Posterior cingulate gyrus (tissue), 11 donors: ENCODE measurements around the gene OLAH.
A peak's percentile ranks its signal among the peaks of the same experiment; 100 is the strongest.

Experiments used
- DNase-seq, 10 donors: peaks; one replicate each; pipeline versions ENCODE4 v3.0.0 to v3.0.0-alpha.2; 2020 to 2021; ENCODE audit warnings: mixed read lengths in 3 of 10
- intact Hi-C: fragments of 100-400 bp; cut with DNase I; formaldehyde crosslinking; loops from one replicate; pipeline ENCODE4 v1.15.1; 2023

OLAH gene

DNA sequence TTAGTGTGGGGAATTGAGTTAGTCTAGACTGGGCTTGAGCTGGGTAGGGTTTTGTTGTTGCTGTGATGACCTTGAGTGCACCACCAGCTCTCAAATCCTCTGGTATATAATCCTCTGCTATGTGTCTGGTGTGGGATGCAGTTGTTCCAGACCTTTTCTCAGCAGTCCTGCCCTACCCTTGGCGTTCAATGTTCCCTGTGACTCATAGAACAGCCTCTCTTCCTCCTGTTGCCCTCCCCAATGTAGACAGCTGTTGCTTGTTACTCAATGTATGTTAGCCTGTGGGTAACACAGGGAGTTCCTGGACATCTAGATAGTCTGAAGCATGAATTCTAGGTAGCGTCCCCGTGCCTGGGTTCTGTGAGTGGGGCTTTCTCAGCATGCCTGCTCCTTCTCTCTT is 25.1 kb downstream of the OLAH start:
- intact Hi-C loops = no loop called here
- DNase-seq = no peak

DNA sequence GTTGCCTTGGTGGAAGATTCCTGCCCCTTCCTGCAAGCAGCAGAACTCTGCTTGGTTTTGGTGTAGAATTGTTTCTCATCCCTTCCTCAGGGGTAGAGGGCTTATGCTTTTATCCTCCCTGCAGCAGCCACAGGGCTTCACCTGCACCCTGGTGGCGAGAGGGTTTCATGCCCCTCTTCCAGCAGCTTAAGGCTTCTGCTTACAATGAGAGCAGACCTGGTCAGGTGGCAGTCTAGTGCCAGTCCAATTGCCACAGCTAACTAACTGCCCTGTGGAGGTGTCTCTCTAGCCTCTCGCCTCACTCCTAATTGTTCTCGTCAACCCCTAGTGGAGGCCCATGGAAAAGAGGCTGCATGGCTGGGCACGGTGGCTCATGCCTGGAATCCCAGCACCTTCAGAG is 25.5 kb downstream of the OLAH start:
- intact Hi-C loops = no loop called here
- DNase-seq = no peak

DNA sequence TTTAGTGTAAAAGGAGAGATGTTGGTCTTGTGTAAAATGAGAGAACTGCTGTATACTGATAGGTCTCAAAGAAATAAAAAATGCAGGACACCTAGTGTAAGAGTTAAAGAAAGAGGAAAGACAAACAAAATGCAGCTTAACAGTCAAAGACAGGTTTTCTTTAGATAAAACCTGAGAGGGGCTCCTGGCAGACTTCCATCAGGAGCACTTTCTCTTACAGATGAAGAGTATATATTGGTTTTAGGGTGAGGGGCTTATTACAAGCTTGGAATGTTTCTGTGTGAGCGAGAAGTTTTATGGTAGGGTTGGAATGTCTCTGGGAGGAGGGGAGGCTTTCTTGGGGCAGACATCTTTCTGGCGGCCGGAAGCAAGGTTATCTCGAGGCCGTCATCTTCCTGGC is 28.6 kb downstream of the OLAH start:
- DNase-seq = no peak
- intact Hi-C loops = no loop called here

DNA sequence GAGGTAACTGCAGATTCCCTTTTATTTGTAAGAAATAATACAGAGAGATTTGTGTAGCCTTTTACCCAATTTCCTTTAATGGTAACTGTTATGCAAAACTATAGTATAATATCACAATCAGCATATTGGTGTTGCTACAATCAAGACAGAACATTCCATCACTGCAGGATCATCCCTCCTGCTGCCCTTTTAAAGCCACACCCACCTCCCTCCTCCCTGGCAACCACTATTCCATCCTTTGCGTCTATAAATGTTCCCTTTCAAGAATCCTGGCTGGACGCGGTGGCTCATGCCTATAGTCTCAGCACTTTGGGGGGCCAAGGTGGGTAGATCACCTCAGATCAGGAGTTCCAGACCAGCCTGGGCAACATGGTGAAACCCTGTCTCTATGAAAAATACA is 31.7 kb downstream of the OLAH start:
- DNase-seq = no peak
- intact Hi-C loops = no loop called here

DNA sequence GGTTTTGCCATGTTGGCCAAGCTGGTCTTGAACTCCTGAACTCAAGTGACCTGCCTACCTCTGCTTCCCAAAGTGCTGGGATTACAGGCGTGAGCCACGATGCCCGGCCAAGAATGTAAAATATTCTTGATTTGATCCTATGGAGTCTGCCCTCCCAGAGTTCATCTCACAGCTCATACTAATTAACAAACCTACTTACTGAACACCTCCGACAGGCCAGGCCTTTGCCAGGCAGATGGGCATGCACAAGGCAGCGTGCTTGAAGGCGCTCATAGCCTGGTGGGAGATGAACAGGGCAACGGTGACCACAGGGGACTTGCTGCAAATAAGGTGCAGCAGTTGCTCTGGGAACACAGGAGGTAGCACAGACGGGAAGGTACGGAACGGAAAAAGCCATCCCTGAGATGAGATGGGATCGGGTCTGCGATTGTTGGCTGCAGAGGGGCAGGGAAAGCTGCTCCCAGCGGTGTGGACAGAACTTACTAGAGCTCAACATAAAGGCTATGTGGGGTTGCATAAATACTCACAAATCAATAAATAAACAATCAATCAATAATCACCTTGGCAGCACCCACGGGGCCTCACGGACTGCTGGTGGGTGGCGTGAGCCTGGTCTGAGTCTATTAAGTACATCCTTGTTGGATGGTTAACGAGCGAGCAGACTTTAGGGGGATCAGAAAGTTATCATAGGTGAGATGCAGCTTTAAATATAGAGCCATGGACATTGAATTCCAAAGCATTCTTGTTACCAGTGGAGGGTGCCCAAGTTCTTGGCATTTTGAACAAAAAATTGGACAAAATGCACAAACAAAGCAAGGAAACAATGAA is 40.1 kb downstream of the OLAH start:
- peak in 1 of 10 donors; percentile 46 for DNase-seq
- intact Hi-C loops = no loop called here

DNA sequence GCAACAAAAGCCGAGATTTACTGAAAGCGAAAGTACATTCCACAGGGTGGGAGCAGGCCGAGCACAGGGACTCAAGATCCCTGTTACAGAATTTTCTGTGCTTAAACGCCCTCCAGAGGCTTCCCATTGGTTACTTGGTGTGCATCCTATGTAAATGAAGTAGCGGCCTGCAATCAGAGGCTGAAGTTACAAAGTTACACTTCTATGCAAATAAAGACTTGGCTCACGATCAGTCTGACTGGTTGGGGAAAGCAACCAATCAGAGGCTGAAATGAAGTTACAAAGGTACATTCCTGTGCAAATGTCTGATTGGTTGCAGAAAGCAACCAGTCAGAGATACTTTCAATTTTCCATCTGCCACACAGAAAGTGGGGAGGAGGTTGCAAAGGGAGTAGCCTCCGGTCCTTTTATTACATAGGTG is 40.8 kb downstream of the OLAH start:
- DNase-seq = peak in 5 of 10 donors; percentile 4 to 72 (median 25)
- intact Hi-C loops = no loop called here

DNA sequence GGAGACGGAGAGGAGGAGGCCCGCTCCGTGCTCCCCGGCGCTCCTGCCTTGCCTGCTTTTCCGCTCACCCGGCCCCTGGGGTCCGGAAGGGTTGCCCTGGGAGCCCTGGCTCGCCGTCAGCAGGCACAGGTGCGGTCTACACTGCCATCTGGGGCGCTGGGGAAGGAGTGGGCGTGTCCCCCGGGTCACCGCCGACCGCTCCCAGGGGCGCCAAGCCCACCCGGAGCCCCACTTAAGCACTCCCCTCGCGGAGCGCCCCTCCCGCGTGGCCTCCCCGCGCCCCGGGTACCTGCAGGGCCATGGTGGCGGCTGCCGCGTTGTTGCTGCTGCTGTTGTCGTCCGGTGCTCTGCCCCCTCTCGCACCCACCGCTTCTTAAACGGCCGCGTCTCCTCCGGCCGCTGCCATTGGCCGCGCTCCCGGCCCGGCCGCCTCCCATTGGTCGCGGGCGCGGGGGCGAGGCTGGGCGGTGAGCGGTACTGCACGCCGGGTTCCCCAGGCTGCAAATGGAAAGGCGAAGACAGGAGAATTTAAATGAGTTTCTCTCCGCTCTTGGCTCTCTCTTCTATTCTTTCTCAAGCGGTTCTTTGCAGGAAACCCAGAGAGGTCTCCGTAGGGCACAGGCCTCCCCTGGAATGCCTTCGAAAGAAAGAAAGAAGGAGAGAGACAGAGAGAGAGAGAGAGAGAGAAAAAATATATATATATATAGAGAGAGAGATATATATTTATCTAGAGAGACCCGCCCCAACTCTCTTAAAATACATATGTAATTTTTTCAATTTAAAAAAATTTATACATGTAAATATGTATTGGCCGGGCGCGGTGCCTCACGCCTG is 44.9 kb downstream of the OLAH start, which contains the start of gene ACBD7:
TSS of gene ACBD7 (minus strand) at position 349 of the 834 bp plus-strand sequence. CDS start at position 301, 48 bp downstream.
- intact Hi-C loops = no loop called here
- DNase-seq = peak; percentile 56 to 97 (median 82)

DNA sequence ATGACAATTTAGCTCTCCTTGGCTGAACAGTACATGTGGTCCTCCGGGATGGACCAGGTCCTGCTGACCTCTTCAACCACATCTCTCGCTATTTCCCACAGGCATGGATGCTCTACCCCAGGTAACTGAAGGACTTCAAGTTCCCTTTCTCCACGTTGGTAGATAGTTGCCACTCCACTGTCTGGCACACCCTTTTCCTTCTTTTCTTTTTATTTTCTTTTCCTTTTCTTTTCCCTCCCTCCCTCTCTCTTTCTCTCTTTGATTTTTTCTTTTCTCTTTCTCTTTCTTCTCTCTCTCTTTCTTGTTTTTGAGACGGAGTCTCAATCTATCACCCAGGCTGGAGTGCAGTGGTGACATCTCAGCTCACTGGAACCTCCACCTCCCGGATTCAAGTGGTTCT is 47.7 kb downstream of the OLAH start:
- DNase-seq = no peak
- intact Hi-C loops = no loop called here

DNA sequence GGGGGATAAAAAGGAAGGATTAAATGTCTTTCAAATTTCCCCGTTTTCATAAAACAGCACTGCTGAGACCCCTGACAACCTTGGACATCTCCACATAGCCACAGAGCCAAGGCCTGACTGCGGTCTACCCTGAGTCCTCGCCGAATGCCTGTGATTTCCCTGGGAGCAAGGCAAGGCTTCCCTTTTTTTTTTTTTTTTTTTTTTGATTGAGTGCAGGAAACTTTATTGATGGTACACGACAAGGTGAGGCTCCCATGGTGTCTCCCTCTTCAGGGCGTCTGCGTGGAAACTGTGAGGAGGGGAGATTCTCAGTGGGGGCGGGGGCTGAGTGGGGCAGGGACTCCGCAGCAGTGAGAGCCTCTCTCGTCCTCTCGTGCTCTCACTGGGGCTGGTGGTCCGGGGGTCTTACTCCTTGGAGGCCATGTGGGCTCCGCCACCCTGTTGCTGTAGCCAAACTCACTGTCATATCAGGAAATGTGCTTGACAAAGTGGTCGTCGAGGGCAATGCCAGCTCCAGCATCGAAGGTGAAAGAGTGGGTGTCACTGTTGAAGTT is 49.2 kb downstream of the OLAH start:
- intact Hi-C loops = no loop called here
- peak in 1 of 10 donors; percentile 52 for DNase-seq

DNA sequence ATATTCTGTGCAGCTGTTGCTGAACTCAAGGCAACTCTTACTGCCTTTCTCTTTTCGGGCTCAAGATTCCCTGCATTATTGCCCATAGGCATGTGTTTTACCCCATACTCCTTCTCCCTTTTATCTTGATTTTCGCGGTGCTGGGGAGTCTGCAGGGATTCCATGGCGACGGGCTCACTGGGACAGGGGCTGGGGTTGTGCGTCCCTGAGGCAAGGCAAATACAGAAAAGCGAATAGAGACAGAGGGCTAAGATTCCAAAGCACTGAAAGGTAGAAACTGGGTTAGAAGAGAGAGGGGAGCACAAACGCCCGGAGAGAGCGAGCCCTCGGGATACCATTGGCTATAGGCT is 52.9 kb downstream of the OLAH start:
- DNase-seq = no peak
- intact Hi-C loops = loop anchor here (5.0 kb wide), 3 partner anchors 71 to 219 kb away; partner anchors contain the start of genes MEIG1, NMT2 and SUV39H2

DNA sequence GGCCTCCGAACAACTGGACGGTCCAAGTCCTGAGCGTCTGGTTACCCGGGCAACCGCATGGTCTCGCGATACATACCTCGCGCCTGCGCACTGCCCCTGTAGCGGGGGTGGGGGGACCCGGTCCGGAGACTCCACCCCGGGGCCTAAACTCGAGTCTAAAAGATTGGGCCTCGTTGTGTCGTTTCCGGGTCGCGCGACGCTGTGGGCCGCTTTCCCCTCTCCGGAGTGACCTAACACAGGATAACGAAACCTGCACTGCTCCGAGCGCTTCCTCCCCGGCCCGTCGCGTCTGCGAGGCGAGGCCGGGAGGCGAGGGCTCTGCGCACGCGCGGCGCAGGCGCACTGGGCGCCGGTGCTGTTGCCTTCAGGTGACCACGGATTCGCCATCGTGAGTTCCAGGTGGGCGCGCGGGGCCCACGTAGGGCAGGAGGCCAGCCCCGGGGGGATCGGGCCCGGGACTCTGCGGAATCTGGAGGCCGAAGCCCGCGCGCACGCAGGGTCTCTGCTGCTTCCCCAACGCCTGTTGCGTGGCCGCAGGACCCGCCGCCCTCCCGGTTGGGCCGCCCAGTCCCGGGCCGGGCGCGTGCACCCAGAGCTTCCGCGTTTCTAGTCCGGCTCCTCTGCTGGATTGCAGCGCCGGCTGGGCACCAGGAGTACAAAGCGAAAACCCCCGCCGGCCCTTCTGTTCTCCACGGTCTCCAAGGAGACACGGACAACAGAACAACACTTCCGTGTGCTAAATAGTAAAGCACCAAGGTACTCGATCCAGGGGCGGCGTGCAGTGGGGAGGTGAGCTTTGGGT is 53.5 kb downstream of the OLAH start, which contains the start of gene RPP38:
TSS of gene RPP38 (plus strand) at position 345 of the 802 bp plus-strand sequence. CDS start 5,960 bp downstream, outside the sequence.
- intact Hi-C loops = loop anchor here (5.0 kb wide), 3 partner anchors 70 to 220 kb away; partner anchors contain the start of genes MEIG1, NMT2 and SUV39H2
- DNase-seq = peak; percentile 96 to 100 (median 99)

DNA sequence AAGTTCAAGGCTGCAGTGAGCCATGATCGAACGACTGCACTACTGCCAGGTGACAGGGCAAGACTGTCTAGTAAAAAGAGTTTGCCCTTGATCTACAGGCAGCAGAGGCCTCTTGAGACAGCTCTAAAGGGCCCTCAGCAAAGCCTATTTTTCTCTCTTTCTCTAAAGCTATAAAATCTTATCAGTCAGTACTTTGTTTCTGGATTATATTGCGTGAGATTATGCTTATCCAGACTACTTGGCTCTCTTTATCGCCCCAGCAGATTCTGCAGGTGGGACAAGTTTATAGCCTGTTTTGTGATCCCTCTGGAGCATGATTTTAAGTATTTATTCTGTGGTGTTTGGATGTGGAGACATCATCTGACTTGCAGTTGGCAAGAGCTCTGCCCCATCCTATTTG is 56.1 kb downstream of the OLAH start:
- intact Hi-C loops = loop anchor here (5.0 kb wide), 3 partner anchors 67 to 223 kb away; partner anchors contain the start of genes MEIG1, NMT2 and SUV39H2

DNA sequence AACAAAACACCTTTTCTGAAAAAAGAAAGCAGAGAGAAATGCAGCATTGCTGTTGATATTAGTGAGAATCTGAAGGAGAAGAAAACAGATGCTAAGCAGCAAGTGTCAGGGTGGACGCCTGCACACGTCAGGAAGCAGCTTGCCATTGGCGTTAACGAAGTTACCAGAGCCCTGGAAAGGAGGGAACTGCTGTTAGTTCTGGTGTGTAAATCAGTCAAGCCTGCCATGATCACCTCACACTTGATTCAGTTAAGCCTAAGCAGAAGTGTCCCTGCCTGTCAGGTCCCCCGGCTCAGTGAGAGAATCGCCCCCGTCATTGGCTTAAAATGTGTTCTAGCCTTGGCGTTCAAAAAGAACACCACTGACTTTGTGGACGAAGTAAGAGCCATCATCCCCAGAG is 59.8 kb downstream of the OLAH start:
- intact Hi-C loops = no loop called here
- DNase-seq = no peak

More for the DNA sequence above, 56.1 kb downstream of the OLAH start:
- DNase-seq = no peak

DNA sequence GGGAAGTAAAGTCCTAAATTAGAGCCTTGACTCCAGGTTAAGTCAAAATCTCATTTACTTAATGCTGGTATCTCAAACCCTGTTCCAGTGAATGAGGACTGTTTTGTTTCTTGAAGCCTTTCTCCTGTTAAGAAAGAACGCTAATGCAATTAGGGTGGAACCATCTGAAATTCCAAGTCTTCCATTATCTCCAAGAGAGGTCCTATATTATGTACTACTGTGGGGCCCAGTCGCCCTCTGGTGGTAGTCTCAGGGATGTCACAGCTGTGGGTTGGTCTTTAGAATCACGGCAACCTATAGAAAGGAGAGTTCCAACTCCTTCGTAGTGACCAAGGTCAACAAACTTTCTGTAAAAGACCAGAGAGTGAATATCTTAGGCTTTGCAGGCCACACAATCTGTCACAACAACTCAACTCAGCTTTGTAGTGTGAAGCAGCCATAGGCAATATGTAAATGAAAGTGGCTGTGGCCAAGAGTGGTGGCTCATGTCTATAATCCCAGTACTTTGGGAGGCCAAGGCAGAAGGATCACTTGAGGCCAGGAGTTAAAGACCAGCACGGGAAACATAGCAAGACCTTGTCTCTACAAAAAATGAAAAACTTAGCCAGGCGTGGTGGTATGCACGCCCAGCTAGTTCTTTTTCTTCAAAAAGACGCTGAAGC is 62.7 kb downstream of the OLAH start:
- intact Hi-C loops = no loop called here
- peak in 9 of 10 donors; percentile 28 to 92 (median 73) for DNase-seq

DNA sequence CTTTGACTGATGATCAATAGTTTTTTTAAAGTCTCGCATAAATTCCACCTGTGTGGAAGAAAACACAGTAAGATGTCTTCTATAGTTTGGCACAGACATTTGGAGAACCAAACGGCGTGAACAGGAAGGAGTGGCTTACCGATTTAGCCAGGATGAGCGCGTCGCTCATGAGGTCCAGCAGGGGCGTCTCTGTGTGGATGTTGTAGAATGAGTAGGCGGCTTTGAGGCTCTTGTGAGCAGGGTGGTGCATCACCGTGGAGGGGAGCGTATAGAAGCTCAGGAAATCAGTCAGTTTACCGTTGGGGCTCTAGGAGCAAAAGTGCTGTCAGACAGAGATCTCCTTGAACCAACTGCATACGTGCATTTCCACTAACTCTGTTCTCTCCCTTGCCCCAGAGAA is 68.9 kb downstream of the OLAH start:
- no peak for DNase-seq
- intact Hi-C loops = no loop called here

DNA sequence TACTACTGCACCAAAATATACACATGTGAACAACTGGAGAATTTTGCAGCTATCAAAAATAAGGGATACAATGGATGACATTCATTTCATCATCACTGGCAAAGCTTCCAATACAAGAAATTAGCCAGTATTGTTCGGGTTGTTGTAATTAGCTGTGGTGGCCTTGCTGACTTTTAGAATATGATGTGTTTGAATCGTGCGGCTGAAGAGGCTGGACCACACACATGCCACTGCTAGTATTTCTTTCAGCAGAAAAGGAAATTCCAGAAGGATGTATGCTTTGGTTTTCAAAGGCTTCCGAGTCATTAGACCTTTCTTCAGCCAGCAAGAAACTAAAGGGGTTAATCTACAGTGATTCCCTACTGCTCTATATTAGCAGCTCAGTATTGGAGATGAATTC is 70.0 kb downstream of the OLAH start:
- intact Hi-C loops = no loop called here
- DNase-seq = no peak

DNA sequence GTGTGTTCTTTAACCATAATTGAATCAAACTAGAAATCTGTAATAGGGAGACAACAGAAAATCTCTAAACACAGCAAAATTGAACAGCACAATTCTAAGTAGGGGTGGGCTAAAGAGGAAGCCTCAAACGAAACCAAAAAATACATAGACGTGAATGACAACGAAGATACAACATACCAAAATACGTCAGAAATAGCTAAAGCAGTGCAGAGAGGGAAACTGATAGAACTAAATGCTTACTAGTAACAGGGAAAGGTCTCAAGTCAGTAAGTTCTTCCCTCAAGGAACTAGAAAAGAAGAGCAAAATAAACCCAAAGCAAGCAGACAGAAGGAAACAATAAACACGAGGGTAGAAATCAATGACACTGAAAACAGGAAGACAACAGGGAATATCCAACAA is 72.5 kb downstream of the OLAH start:
- intact Hi-C loops = no loop called here
- no peak for DNase-seq

DNA sequence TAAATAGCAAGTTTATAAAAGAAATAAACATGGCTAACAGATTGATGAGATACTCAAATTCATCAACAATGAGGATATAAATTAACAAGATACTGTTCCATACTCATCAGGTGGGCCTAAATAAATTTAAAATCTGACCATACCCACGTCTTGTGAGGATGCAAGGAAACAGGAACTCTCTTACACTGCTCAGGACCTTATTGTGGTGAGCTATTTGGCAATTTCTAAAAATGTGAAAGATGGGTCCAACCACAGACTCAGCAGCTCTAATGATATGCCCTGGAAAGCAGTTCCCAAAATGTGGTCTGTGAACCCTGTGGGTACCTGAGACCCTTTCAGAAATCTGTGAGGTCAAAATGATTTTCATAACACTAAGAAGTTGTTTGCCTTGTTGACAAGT is 74.9 kb downstream of the OLAH start:
- intact Hi-C loops = no loop called here
- DNase-seq = no peak

DNA sequence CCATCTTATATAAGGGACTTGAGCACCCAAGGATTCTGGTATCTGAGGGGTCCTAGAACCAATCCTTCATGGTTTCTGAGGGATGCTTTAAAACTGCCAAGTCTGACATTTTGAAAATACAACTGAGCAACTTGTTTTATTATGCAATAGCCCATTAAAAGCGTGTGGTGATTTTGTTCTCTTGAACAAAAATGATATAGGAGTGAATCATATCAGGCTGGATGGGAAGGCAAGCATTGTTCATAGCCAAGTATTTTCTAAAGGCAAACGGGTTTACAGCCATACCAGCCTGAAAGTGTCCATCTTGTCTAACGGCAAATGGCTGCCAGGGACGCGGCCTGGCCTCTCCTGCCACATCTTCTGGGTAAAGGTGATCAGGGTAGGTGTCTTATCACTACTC is 76.8 kb downstream of the OLAH start:
- intact Hi-C loops = no loop called here
- DNase-seq = no peak

DNA sequence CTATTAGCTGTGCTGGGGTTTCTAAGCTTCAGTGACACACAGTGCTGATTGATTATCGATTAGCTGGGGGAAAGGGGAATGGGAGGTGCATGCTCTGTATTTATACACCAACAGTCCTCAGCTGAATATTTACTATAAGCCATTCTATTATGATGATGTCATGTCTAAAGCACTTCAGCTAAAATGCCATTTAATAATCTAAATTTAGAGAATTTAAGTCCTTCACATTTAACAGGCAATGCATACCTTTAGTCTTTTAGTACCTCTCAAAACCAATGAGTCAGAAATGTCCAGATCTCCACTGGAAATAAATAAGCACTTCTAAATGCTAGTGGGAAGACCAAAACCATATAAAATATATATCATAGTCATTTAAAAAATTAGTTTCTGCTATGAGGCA is 78.0 kb downstream of the OLAH start:
- DNase-seq = no peak
- intact Hi-C loops = no loop called here
